HepG2 (cell line): ENCODE results near the gene TLCD3B. TPM values are rescaled to one million over a fixed set of nuclear protein-coding genes. Genes with fewer than 3 reads are reported as not detected.

Experiments used
- AGO2 ChIP-seq: fragments of 200-400 bp; formaldehyde crosslinking; optimal IDR thresholded peaks from 2 replicates; pipeline ENCODE3; 2017; ENCODE audit warnings: mild to moderate bottlenecking, low read depth, low read length, moderate library complexity
- ESRRA ChIP-seq: sonication (generic); formaldehyde crosslinking; IDR thresholded peaks from 2 replicates; pipeline ENCODE4 v1.5.1; 2020; ENCODE audit warnings: mild to moderate bottlenecking, low read depth, missing genetic modification reagents
- HDAC1 ChIP-seq: sonication (generic); formaldehyde crosslinking; IDR thresholded peaks from 2 replicates; pipeline ENCODE4 v1.5.1; 2020; ENCODE audit warnings: mild to moderate bottlenecking, missing genetic modification reagents
- HNF4G ChIP-seq, 2 experiments: sonication (generic) in 1 of 2; formaldehyde crosslinking in 1 of 2; IDR thresholded peaks; 2 replicates each; pipeline versions ENCODE4 v1.4.0 to v1.6.1; 2011 to 2020; ENCODE audit warnings: borderline replicate concordance in 2 of 2, low read depth in 2 of 2, mild to moderate bottlenecking in 2 of 2, low read length in 1 of 2, missing genetic modification reagents in 1 of 2, moderate library complexity in 1 of 2
- HOXD1 ChIP-seq: sonication (generic); formaldehyde crosslinking; IDR thresholded peaks from 2 replicates; pipeline ENCODE4 v1.5.0; 2020; ENCODE audit warnings: missing genetic modification reagents
- MAFF ChIP-seq: IDR thresholded peaks from 2 replicates; pipeline ENCODE4 v1.6.1; 2011; ENCODE audit warnings: low read depth, low read length, improper control_type of control experiment
- NRL ChIP-seq: sonication (generic); formaldehyde crosslinking; IDR thresholded peaks from 2 replicates; pipeline ENCODE4 v1.5.0; 2020; ENCODE audit warnings: missing genetic modification reagents, mild to moderate bottlenecking, moderate library complexity, borderline replicate concordance
- PITX1 ChIP-seq: sonication (generic); formaldehyde crosslinking; IDR thresholded peaks from 2 replicates; pipeline ENCODE4 v1.5.1; 2020; ENCODE audit warnings: mild to moderate bottlenecking, missing genetic modification reagents
- POLR2A ChIP-seq, 2 experiments: IDR thresholded peaks; 2 replicates each; pipeline ENCODE4 v1.6.1; 2011; ENCODE audit warnings: low read depth in 2 of 2, low read length in 2 of 2, mild to moderate bottlenecking in 1 of 2, moderate library complexity in 1 of 2; ENCODE audit not compliant: insufficient read depth in 1 of 2
- POLR2AphosphoS5 ChIP-seq: IDR thresholded peaks from 2 replicates; pipeline ENCODE4 v1.6.1; 2012; ENCODE audit warnings: low read depth, low read length
- PRPF4 ChIP-seq: fragments of 200-400 bp; formaldehyde crosslinking; IDR thresholded peaks from 2 replicates; pipeline ENCODE4 v1.6.1; 2016; ENCODE audit warnings: low read length, low read depth; ENCODE audit not compliant: poor library complexity, severe bottlenecking
- TBX2 ChIP-seq: sonication (generic); formaldehyde crosslinking; IDR thresholded peaks from 2 replicates; pipeline ENCODE4 v1.5.0; 2020; ENCODE audit warnings: missing genetic modification reagents, mild to moderate bottlenecking, borderline replicate concordance
- ZC3H13 ChIP-seq: sonication (generic); formaldehyde crosslinking; IDR thresholded peaks from 2 replicates; pipeline ENCODE4 v1.8.1; 2023; ENCODE audit warnings: mild to moderate bottlenecking, missing genetic modification reagents, moderate library complexity
- ZFX ChIP-seq: sonication (generic); formaldehyde crosslinking; IDR thresholded peaks from 2 replicates; pipeline ENCODE4 v1.4.0; 2020; ENCODE audit warnings: mild to moderate bottlenecking, low read depth, missing genetic modification reagents, moderate library complexity
- ZMYM3 ChIP-seq: sonication (generic); formaldehyde crosslinking; IDR thresholded peaks from 2 replicates; pipeline ENCODE4 v1.5.1; 2020; ENCODE audit warnings: mild to moderate bottlenecking, missing genetic modification reagents
- ZNF296 ChIP-seq: sonication (generic); formaldehyde crosslinking; conservative IDR thresholded peaks from 2 replicates; pipeline ENCODE4 v1.5.0; 2020; ENCODE audit warnings: mild to moderate bottlenecking, missing genetic modification reagents
- ZNF329 ChIP-seq: sonication (generic); formaldehyde crosslinking; IDR thresholded peaks from 2 replicates; pipeline ENCODE4 v1.9.0; 2021; ENCODE audit warnings: low read depth, mild to moderate bottlenecking, missing genetic modification reagents
- ZNF567 ChIP-seq: sonication (generic); formaldehyde crosslinking; IDR thresholded peaks from 2 replicates; pipeline ENCODE4 v1.8.1; 2023; ENCODE audit warnings: mild to moderate bottlenecking, missing genetic modification reagents, borderline replicate concordance
- ZNF703 ChIP-seq: sonication (generic); formaldehyde crosslinking; IDR thresholded peaks from 2 replicates; pipeline ENCODE4 v1.5.1; 2020; ENCODE audit warnings: missing genetic modification reagents, mild to moderate bottlenecking, moderate library complexity, borderline replicate concordance
- ZNF775 ChIP-seq: sonication (generic); formaldehyde crosslinking; IDR thresholded peaks from 2 replicates; pipeline ENCODE4 v1.4.0; 2020; ENCODE audit warnings: missing genetic modification reagents, mild to moderate bottlenecking, moderate library complexity, borderline replicate concordance
- polyA plus RNA-seq, 8 experiments: library from polyadenylated mRNA; depleted of rRNA in 3 of 8; stranded (reverse) in 7 of 8; unstranded in 1 of 8; fragments of >200 nt; fragmentation: Illumina TruSeq in 4 of 8; extraction: Trizol in 4 of 8; gene quantifications; 2 replicates each; pipeline versions ENCODE4 v1.2.1 to v1.2.3, GENCODE V29; 2011 to 2016; ENCODE audit warnings: low read depth in 4 of 8, missing spikeins in 1 of 8, mixed read lengths in 1 of 8; ENCODE audit not compliant: insufficient read depth in 1 of 8
- total RNA-seq, 5 experiments: library from RNA; depleted of rRNA; stranded (reverse); fragments of >200 nt; fragmentation: Illumina TruSeq; extraction: Trizol; gene quantifications; 2 replicates each; pipeline ENCODE4 v1.2.3, GENCODE V29; 2016; ENCODE audit warnings: low read depth in 1 of 5
- TF ChIP-seq, protein P1 (sequence below): sonication (generic); formaldehyde crosslinking; IDR thresholded peaks from 2 replicates; pipeline ENCODE4 v1.8.1; 2023; ENCODE audit warnings: mild to moderate bottlenecking, missing genetic modification reagents
- TF ChIP-seq, protein P2 (sequence below): sonication (generic); formaldehyde crosslinking; IDR thresholded peaks from 2 replicates; pipeline ENCODE4 v1.5.1; 2020; ENCODE audit warnings: mild to moderate bottlenecking, missing genetic modification reagents, moderate library complexity
- TF ChIP-seq, protein P3 (sequence below): sonication (generic); formaldehyde crosslinking; IDR thresholded peaks from 2 replicates; pipeline ENCODE4 v1.5.0; 2020; ENCODE audit warnings: missing genetic modification reagents, mild to moderate bottlenecking, borderline replicate concordance

TLCD3B gene
- total and polyA plus RNA-seq, 2 of the 13 experiments (the other 11 are each of a cell fraction or from before 2014, with no cell fraction given) = not detected

DNA sequence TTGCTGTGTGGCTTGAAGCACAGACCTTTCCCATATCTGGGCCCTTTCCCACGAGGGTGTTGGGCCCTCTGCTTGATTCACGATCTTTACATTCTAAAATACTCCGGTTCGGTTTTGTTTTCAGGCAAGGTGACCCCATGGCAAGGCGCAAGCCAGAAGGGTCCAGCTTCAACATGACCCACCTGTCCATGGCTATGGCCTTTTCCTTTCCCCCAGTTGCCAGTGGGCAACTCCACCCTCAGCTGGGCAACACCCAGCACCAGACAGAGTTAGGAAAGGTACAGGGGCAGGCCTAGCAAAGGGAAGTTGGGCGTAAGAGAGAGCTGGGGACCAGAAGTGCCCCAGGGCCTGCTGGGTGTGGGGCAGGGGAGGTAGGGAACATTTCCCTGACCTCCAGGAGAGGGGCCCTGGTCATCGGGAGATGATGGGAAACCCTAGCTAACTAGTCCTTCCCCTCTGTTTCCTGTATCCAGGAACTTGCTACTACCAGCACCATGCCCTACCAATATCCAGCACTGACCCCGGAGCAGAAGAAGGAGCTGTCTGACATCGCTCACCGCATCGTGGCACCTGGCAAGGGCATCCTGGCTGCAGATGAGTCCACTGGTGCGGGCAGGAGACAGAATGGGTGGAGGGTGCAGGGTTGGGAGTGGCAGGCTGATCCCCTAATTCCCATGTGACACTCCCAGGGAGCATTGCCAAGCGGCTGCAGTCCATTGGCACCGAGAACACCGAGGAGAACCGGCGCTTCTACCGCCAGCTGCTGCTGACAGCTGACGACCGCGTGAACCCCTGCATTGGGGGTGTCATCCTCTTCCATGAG, 35.9 kb upstream of the TLCD3B start (continued):
- TF ChIP-seq HNF4G (IDR thresholded peaks at IDR 0.05; ENCODE audit: borderline replicate concordance, low read depth, low read length) (no peak), HNF4G (CRISPR knock-in tag; IDR thresholded peaks at IDR 0.05; ENCODE audit: borderline replicate concordance, low read depth) (0 out of 2 replicates have a peak, but pooled peaks have one; percentile 7), ZNF775 (CRISPR knock-in tag) (no peak), PITX1 (CRISPR knock-in tag) (peak; percentile 9; the same call in 1 of the 2 replicates), ZNF296 (CRISPR knock-in tag) (0 out of 2 replicates have a peak, but pooled peaks have one; percentile 27), ZNF703 (CRISPR knock-in tag) (no peak), ZNF567 (0 out of 2 replicates have a peak, but pooled peaks have one; percentile 55), POLR2A (IDR thresholded peaks at IDR 0.05; ENCODE audit: insufficient read depth in 1 of 2, low read depth in 2 of 2, low read length in 2 of 2) (0 out of 4 replicates have a peak, but pooled peaks of 1 of the 2 experiments have one; percentile 24), AGO2 (peak; percentile 64), HOXD1 (CRISPR knock-in tag) (0 out of 2 replicates have a peak, but pooled peaks have one; percentile 24), POLR2AphosphoS5 (peak; percentile 13), TBX2 (CRISPR knock-in tag) (0 out of 2 replicates have a peak, but pooled peaks have one; percentile 46), HDAC1 (CRISPR knock-in tag) (0 out of 2 replicates have a peak, but pooled peaks have one; percentile 18), MAFF (no peak), ZC3H13 (CRISPR knock-in tag) (0 out of 2 replicates have a peak, but pooled peaks have one; percentile 53), ESRRA (CRISPR knock-in tag) (peak; percentile 7; the same call in 1 of the 2 replicates), ZNF329 (0 out of 2 replicates have a peak, but pooled peaks have one; percentile 38), PRPF4 (no peak), ZFX (peak; percentile 21; the same call in 1 of the 2 replicates), NRL (CRISPR knock-in tag) (peak; percentile 60), ZMYM3 (CRISPR knock-in tag) (0 out of 2 replicates have a peak, but pooled peaks have one; percentile 10)
- TF ChIP-seq, protein P1, sequence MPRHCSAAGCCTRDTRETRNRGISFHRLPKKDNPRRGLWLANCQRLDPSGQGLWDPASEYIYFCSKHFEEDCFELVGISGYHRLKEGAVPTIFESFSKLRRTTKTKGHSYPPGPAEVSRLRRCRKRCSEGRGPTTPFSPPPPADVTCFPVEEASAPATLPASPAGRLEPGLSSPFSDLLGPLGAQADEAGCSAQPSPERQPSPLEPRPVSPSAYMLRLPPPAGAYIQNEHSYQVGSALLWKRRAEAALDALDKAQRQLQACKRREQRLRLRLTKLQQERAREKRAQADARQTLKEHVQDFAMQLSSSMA (CRISPR knock-in tag) = peak; percentile 59; the same call in 1 of the 2 replicates
- TF ChIP-seq, protein P2, sequence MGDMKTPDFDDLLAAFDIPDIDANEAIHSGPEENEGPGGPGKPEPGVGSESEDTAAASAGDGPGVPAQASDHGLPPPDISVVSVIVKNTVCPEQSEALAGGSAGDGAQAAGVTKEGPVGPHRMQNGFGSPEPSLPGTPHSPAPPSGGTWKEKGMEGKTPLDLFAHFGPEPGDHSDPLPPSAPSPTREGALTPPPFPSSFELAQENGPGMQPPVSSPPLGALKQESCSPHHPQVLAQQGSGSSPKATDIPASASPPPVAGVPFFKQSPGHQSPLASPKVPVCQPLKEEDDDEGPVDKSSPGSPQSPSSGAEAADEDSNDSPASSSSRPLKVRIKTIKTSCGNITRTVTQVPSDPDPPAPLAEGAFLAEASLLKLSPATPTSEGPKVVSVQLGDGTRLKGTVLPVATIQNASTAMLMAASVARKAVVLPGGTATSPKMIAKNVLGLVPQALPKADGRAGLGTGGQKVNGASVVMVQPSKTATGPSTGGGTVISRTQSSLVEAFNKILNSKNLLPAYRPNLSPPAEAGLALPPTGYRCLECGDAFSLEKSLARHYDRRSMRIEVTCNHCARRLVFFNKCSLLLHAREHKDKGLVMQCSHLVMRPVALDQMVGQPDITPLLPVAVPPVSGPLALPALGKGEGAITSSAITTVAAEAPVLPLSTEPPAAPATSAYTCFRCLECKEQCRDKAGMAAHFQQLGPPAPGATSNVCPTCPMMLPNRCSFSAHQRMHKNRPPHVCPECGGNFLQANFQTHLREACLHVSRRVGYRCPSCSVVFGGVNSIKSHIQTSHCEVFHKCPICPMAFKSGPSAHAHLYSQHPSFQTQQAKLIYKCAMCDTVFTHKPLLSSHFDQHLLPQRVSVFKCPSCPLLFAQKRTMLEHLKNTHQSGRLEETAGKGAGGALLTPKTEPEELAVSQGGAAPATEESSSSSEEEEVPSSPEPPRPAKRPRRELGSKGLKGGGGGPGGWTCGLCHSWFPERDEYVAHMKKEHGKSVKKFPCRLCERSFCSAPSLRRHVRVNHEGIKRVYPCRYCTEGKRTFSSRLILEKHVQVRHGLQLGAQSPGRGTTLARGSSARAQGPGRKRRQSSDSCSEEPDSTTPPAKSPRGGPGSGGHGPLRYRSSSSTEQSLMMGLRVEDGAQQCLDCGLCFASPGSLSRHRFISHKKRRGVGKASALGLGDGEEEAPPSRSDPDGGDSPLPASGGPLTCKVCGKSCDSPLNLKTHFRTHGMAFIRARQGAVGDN (CRISPR knock-in tag) = peak; percentile 60
- TF ChIP-seq, protein P3, sequence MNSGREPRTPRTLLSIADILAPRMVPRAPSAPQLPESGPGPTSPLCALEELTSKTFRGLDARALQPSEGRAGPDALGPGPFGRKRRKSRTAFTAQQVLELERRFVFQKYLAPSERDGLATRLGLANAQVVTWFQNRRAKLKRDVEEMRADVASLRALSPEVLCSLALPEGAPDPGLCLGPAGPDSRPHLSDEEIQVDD (CRISPR knock-in tag) = peak; percentile 40; the same call in 1 of the 2 replicates
